Astrocyte (in vitro differentiated cells and primary cell): ENCODE data around the gene SLC2A8. TPM values are rescaled to one million over a fixed set of nuclear protein-coding genes. Genes with fewer than 3 reads are reported as not detected.

Experiments used
- DNase-seq: peaks from one replicate; pipeline ENCODE4 v3.0.0-alpha.2; 2010; ENCODE audit warnings: low read depth
- FAIRE-seq: peaks from 2 replicates; lab custom pipeline; 2011; peaks lifted over from hg19 to GRCh38; lab: Jason Lieb, UNC
- H2AFZ ChIP-seq: 2 replicates; pipeline ENCODE4 v1.6.0; 2012; ENCODE audit warnings: low read depth, low read length, inconsistent platforms
- H3K27ac ChIP-seq: 2 replicates; pipeline ENCODE4 v1.5.1; 2011; ENCODE audit warnings: low read depth, low read length, inconsistent platforms
- H3K27me3 ChIP-seq: 2 replicates; pipeline ENCODE4 v1.6.0; 2011; ENCODE audit warnings: low read length, inconsistent platforms; ENCODE audit not compliant: insufficient read depth
- H3K36me3 ChIP-seq: 2 replicates; pipeline ENCODE4 v1.5.1; 2011; ENCODE audit warnings: low read length, inconsistent platforms; ENCODE audit not compliant: insufficient read depth
- H3K4me1 ChIP-seq: 2 replicates; pipeline ENCODE4 v1.5.1; 2011; ENCODE audit warnings: low read length, inconsistent platforms; ENCODE audit not compliant: insufficient read depth
- H3K4me2 ChIP-seq: 2 replicates; pipeline ENCODE4 v1.6.0; 2012; ENCODE audit warnings: low read length, inconsistent platforms
- H3K4me3 ChIP-seq: 2 replicates; pipeline ENCODE4 v1.5.1; 2011; ENCODE audit warnings: low read depth, mild to moderate bottlenecking, low read length, inconsistent platforms; ENCODE audit not compliant: insufficient read depth
- H3K79me2 ChIP-seq: 2 replicates; pipeline ENCODE4 v1.6.0; 2012; ENCODE audit warnings: mild to moderate bottlenecking, low read length, inconsistent platforms; ENCODE audit not compliant: insufficient read depth
- H3K9ac ChIP-seq: 2 replicates; pipeline ENCODE4 v1.6.0; 2012; ENCODE audit warnings: mild to moderate bottlenecking, low read length, inconsistent platforms
- H3K9me3 ChIP-seq: 2 replicates; pipeline ENCODE4 v1.5.1; 2012; ENCODE audit warnings: low read depth, mild to moderate bottlenecking, low read length, inconsistent platforms; ENCODE audit not compliant: insufficient read depth
- H4K20me1 ChIP-seq: 2 replicates; pipeline ENCODE4 v1.6.0; 2012; ENCODE audit warnings: low read length, inconsistent platforms; ENCODE audit not compliant: insufficient read depth
- H3K27ac Mint-ChIP-seq: one replicate; pipeline ENCODE4 v1.8.0; 2021; ENCODE audit warnings: mild to moderate bottlenecking, mixed read lengths; ENCODE audit not compliant: unreplicated experiment
- H3K27me3 Mint-ChIP-seq: one replicate; pipeline ENCODE4 v1.8.0; 2021; ENCODE audit warnings: low read depth, mixed read lengths; ENCODE audit not compliant: unreplicated experiment
- H3K36me3 Mint-ChIP-seq: one replicate; pipeline ENCODE4 v1.8.0; 2021; ENCODE audit warnings: low read depth, mixed read lengths; ENCODE audit not compliant: unreplicated experiment
- H3K4me1 Mint-ChIP-seq: one replicate; pipeline ENCODE4 v1.8.0; 2021; ENCODE audit warnings: low read depth, mixed read lengths; ENCODE audit not compliant: unreplicated experiment
- H3K4me3 Mint-ChIP-seq: one replicate; pipeline ENCODE4 v1.8.0; 2021; ENCODE audit warnings: mild to moderate bottlenecking, moderate library complexity, mixed read lengths; ENCODE audit not compliant: unreplicated experiment
- H3K9me3 Mint-ChIP-seq: one replicate; pipeline ENCODE4 v1.8.0; 2021; ENCODE audit warnings: mild to moderate bottlenecking, mixed read lengths; ENCODE audit not compliant: unreplicated experiment
- EZH2 ChIP-seq: IDR thresholded peaks from 2 replicates; pipeline ENCODE4 v1.6.1; 2012; ENCODE audit warnings: mild to moderate bottlenecking, low read length, inconsistent platforms; ENCODE audit not compliant: insufficient read depth
- total RNA-seq: library from RNA; stranded (reverse); gene quantifications from 2 replicates; pipeline ENCODE4 v1.2.1, GENCODE V29; 2021
- TF ChIP-seq, protein P1 (sequence below): IDR thresholded peaks from 2 replicates; pipeline ENCODE4 v1.5.1; 2011; ENCODE audit warnings: low read depth, mild to moderate bottlenecking, inconsistent platforms, low read length, moderate library complexity; ENCODE audit not compliant: insufficient read depth

Gene SLC2A8
- total RNA-seq, 1 donor from 2014 or later = 18.8 TPM

DNA sequence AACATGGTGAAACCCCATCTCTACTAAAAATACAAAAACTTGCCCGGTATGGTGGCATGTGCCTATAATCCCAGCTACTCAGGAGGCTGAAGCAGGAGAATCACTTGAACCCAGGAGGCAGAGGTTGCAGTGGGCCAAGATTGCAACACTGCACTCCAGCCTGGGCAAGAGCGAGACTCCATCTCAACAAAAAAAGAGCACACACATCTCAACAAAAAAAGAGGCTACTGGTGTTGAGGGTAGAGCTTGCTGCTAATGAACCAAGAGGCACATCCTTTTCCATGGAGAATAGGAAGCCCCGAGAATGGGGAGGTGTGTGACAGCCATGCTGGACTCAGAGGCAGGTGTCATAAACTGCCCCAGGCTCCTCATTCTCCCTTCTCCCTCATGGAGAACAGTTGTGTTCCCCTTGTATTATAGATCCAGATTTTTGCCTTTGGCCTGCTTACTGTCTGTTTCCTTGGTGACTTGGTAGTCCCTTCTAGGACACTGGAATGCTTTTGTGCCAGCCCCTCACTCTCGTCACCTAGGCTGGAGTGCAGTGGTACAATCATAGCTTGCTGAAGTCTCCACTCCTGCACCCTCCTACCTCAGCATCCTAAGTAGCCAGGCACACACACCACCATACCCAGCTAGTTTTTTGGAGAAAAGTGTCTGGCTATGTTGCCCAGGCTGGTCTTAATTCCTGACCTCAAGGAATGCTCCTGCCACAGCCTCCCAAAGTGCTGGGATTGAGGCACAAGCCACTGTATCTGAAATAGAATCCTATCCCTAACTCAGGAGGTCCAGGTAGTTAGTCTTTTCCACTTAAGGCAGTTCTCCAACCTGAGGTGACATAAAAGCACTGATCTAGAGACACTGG lies 49.1 kb downstream of the SLC2A8 start:
- H3K79me2 ChIP-seq = peaks cover 34% of the 10 kb centered on the region
- no peaks in the 10 kb centered on the region for H3K27me3 ChIP-seq
- no peak overlapping the region for H3K4me2 ChIP-seq
- H3K36me3 ChIP-seq = peaks cover 64% of the 10 kb centered on the region
- no peak overlapping the region for H2AFZ ChIP-seq
- DNase-seq (no peak), FAIRE-seq (no peak)
- Mint-ChIP-seq H3K4me1 (peaks cover 26% of the 10 kb centered on the region), H3K9me3 (peaks cover 20% of the 10 kb centered on the region), H3K36me3 (peaks cover 73% of the 10 kb centered on the region), H3K27ac (peak overlapping the region; percentile 41), H3K27me3 (no peaks in the 10 kb centered on the region), H3K4me3 (no peak overlapping the region)
- H3K9me3 ChIP-seq = peaks cover 26% of the 10 kb centered on the region
- H3K4me1 ChIP-seq = peaks cover 19% of the 10 kb centered on the region
- no peak overlapping the region for H3K4me3 ChIP-seq
- no peak overlapping the region for H3K9ac ChIP-seq
- H3K27ac ChIP-seq = no peak overlapping the region
- no peak for TF ChIP-seq EZH2
- TF ChIP-seq, protein P1, sequence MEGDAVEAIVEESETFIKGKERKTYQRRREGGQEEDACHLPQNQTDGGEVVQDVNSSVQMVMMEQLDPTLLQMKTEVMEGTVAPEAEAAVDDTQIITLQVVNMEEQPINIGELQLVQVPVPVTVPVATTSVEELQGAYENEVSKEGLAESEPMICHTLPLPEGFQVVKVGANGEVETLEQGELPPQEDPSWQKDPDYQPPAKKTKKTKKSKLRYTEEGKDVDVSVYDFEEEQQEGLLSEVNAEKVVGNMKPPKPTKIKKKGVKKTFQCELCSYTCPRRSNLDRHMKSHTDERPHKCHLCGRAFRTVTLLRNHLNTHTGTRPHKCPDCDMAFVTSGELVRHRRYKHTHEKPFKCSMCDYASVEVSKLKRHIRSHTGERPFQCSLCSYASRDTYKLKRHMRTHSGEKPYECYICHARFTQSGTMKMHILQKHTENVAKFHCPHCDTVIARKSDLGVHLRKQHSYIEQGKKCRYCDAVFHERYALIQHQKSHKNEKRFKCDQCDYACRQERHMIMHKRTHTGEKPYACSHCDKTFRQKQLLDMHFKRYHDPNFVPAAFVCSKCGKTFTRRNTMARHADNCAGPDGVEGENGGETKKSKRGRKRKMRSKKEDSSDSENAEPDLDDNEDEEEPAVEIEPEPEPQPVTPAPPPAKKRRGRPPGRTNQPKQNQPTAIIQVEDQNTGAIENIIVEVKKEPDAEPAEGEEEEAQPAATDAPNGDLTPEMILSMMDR = no peak
- H4K20me1 ChIP-seq = peaks cover 72% of the 10 kb centered on the region

- Mint-ChIP-seq H3K9me3 (peaks cover 20% of the 10 kb centered on the region), H3K27ac (peak overlapping the region; percentile 98), H3K4me3 (no peak overlapping the region), H3K36me3 (peaks cover 71% of the 10 kb centered on the region), H3K4me1 (peaks cover 26% of the 10 kb centered on the region), H3K27me3 (no peaks in the 10 kb centered on the region)
- Histone ChIP-seq H3K27ac (no peak overlapping the region), H3K36me3 (peaks cover 61% of the 10 kb centered on the region), H3K4me2 (no peak overlapping the region), H3K4me3 (no peak overlapping the region), H3K79me2 (peaks cover 37% of the 10 kb centered on the region), H3K27me3 (no peaks in the 10 kb centered on the region), H4K20me1 (peaks cover 72% of the 10 kb centered on the region), H3K9me3 (peaks cover 26% of the 10 kb centered on the region), H2AFZ (no peak overlapping the region), H3K4me1 (peaks cover 19% of the 10 kb centered on the region), H3K9ac (no peak overlapping the region)
- DNase-seq (no peak), FAIRE-seq (no peak)
- no peak for TF ChIP-seq EZH2
- TF ChIP-seq, protein P1 = no peak
Observed at GRCh38 chr9:127446713-127447415, 49.9 kb downstream of the SLC2A8 start.
